Immature natural killer cell (primary cell): ENCODE results near the gene PBX2. TPM values are rescaled to one million over a fixed set of nuclear protein-coding genes. Genes with fewer than 3 reads are reported as not detected.
"Not testable (repeated sequence)": the region's sequence is repeated elsewhere in the genome, so short reads cannot be mapped to it uniquely, and the experiment has no call there.

ENCODE experiments used
- DNase-seq, 3 donors: peaks; one replicate each; pipeline ENCODE4 v3.0.0; 2022; ENCODE audit warnings: mixed read lengths in 1 of 3
- H3K27ac Mint-ChIP-seq, 6 donors: one replicate each; pipeline ENCODE4 v1.8.0; 2020; ENCODE audit warnings: mixed read lengths in 6 of 6, mild to moderate bottlenecking in 5 of 6, inconsistent platforms in 4 of 6, moderate library complexity in 3 of 6
- H3K27me3 Mint-ChIP-seq, 3 donors: one replicate each; pipeline ENCODE4 v1.8.0; 2020 to 2021; ENCODE audit warnings: low read depth in 3 of 3, mild to moderate bottlenecking in 3 of 3, mixed read lengths in 3 of 3, moderate library complexity in 3 of 3, inconsistent platforms in 1 of 3
- H3K36me3 Mint-ChIP-seq, 3 donors: one replicate each; pipeline ENCODE4 v1.8.0; 2020; ENCODE audit warnings: mixed read lengths in 3 of 3, inconsistent platforms in 2 of 3, mild to moderate bottlenecking in 2 of 3
- H3K4me1 Mint-ChIP-seq, 2 donors: one replicate each; pipeline ENCODE4 v1.8.0; 2020; ENCODE audit warnings: inconsistent platforms in 2 of 2, mild to moderate bottlenecking in 2 of 2, mixed read lengths in 2 of 2, moderate library complexity in 1 of 2
- H3K4me3 Mint-ChIP-seq, 5 donors: one replicate each; pipeline ENCODE4 v1.8.0; 2020; ENCODE audit warnings: mild to moderate bottlenecking in 5 of 5, mixed read lengths in 5 of 5, inconsistent platforms in 3 of 5, moderate library complexity in 3 of 5
- H3K9me3 Mint-ChIP-seq, 6 donors: one replicate each; pipeline ENCODE4 v1.8.0; 2020; ENCODE audit warnings: mild to moderate bottlenecking in 6 of 6, mixed read lengths in 6 of 6, inconsistent platforms in 4 of 6, moderate library complexity in 3 of 6
- polyA plus RNA-seq, 3 donors: library from polyadenylated mRNA; unstranded; fragments of 300-500 nt; fragmentation: Illumina TruSeq; gene quantifications; one replicate each; pipeline ENCODE4 v1.2.3, GENCODE V29; 2021

Gene PBX2
- polyA plus RNA-seq, 3 donors from 2014 or later = 0.31 to 2.4 (median 1.6) TPM

- no peak overlapping the region for H3K27ac Mint-ChIP-seq
Measured at GRCh38 chr6:32213649-32214048, 23.6 kb upstream of the PBX2 start.

GRCh38 chr6:32212076-32212760, 22.2 kb upstream of the PBX2 start:
- H3K4me3 Mint-ChIP-seq = no peak overlapping the region
- peaks cover 0 to 3% (median 2%) of the 10 kb centered on the region in 3 donors for H3K27me3 Mint-ChIP-seq
- H3K9me3 Mint-ChIP-seq = no peaks in the 10 kb centered on the region
- H3K36me3 Mint-ChIP-seq = no peaks in the 10 kb centered on the region
- H3K27ac Mint-ChIP-seq = no peak overlapping the region
- DNase-seq = no peak
- H3K4me1 Mint-ChIP-seq = no peaks in the 10 kb centered on the region

More at GRCh38 chr6:32213649-32214048, 23.6 kb upstream of the PBX2 start:
- no peak for DNase-seq
- Mint-ChIP-seq H3K36me3 (no peaks in the 10 kb centered on the region), H3K27me3 (peaks cover 0 to 3% (median 2%) of the 10 kb centered on the region in 3 donors), H3K9me3 (no peaks in the 10 kb centered on the region), H3K4me1 (no peaks in the 10 kb centered on the region), H3K4me3 (no peak overlapping the region)

GRCh38 chr6:32211432-32211831, 21.4 kb upstream of the PBX2 start:
- not testable (repeated sequence) for DNase-seq, H3K9me3 Mint-ChIP-seq, H3K4me3 Mint-ChIP-seq, H3K27me3 Mint-ChIP-seq, H3K36me3 Mint-ChIP-seq, H3K4me1 Mint-ChIP-seq, H3K27ac Mint-ChIP-seq

GRCh38 chr6:32210191-32210601, 20.2 kb upstream of the PBX2 start:
- Mint-ChIP-seq H3K4me1 (no peaks in the 10 kb centered on the region), H3K9me3 (no peaks in the 10 kb centered on the region), H3K27me3 (peaks cover 0 to 4% (median 0%) of the 10 kb centered on the region in 3 donors), H3K27ac (peak overlapping the region in 2 of 6 donors; percentile 64 to 71), H3K36me3 (no peaks in the 10 kb centered on the region), H3K4me3 (no peak overlapping the region)
- no peak for DNase-seq

GRCh38 chr6:32208996-32209395, 19.0 kb upstream of the PBX2 start:
- no peaks in the 10 kb centered on the region for H3K9me3 Mint-ChIP-seq
- no peak for DNase-seq
- no peak overlapping the region for H3K4me3 Mint-ChIP-seq
- H3K27ac Mint-ChIP-seq = no peak overlapping the region
- H3K27me3 Mint-ChIP-seq = peaks cover 0 to 4% (median 3%) of the 10 kb centered on the region in 3 donors
- no peaks in the 10 kb centered on the region for H3K4me1 Mint-ChIP-seq
- H3K36me3 Mint-ChIP-seq = peaks cover 0 to 4% (median 0%) of the 10 kb centered on the region in 3 donors

GRCh38 chr6:32204268-32204715, 14.3 kb upstream of the PBX2 start:
- H3K9me3 Mint-ChIP-seq = no peaks in the 10 kb centered on the region
- peaks cover 0 to 4% (median 0%) of the 10 kb centered on the region in 3 donors for H3K36me3 Mint-ChIP-seq
- H3K4me1 Mint-ChIP-seq = no peaks in the 10 kb centered on the region
- no peak overlapping the region for H3K27ac Mint-ChIP-seq
- no peak for DNase-seq
- peaks cover 0 to 6% (median 4%) of the 10 kb centered on the region in 3 donors for H3K27me3 Mint-ChIP-seq
- H3K4me3 Mint-ChIP-seq = no peak overlapping the region

- Mint-ChIP-seq H3K27me3 (peaks cover 0 to 6% (median 4%) of the 10 kb centered on the region in 3 donors), H3K4me1 (no peaks in the 10 kb centered on the region), H3K27ac (no peak overlapping the region), H3K9me3 (no peaks in the 10 kb centered on the region), H3K36me3 (peaks cover 0 to 4% (median 0%) of the 10 kb centered on the region in 3 donors), H3K4me3 (no peak overlapping the region)
- DNase-seq = no peak
Measured at GRCh38 chr6:32203426-32204267, 13.6 kb upstream of the PBX2 start.

GRCh38 chr6:32202186-32202585, 12.2 kb upstream of the PBX2 start:
- no peak overlapping the region for H3K27ac Mint-ChIP-seq
- peaks cover 0 to 6% (median 4%) of the 10 kb centered on the region in 3 donors for H3K27me3 Mint-ChIP-seq
- no peak for DNase-seq
- peaks cover 0 to 4% (median 0%) of the 10 kb centered on the region in 3 donors for H3K36me3 Mint-ChIP-seq
- H3K4me3 Mint-ChIP-seq = no peak overlapping the region
- no peaks in the 10 kb centered on the region for H3K9me3 Mint-ChIP-seq
- H3K4me1 Mint-ChIP-seq = peaks cover 0 to 1% of the 10 kb centered on the region in 2 donors

GRCh38 chr6:32200711-32201475, 10.9 kb upstream of the PBX2 start:
- Mint-ChIP-seq H3K4me3 (no peak overlapping the region), H3K36me3 (peaks cover 0 to 4% (median 0%) of the 10 kb centered on the region in 3 donors), H3K27me3 (peaks cover 5 to 15% (median 10%) of the 10 kb centered on the region in 3 donors), H3K9me3 (no peaks in the 10 kb centered on the region), H3K4me1 (peaks cover 10 to 11% of the 10 kb centered on the region in 2 donors), H3K27ac (peak overlapping the region in 1 of 6 donors; percentile 57)
- DNase-seq = no peak

GRCh38 chr6:32198866-32199265, 8.9 kb upstream of the PBX2 start:
- peak overlapping the region in 1 of 5 donors; percentile 51 for H3K4me3 Mint-ChIP-seq
- no peaks in the 10 kb centered on the region for H3K36me3 Mint-ChIP-seq
- no peaks in the 10 kb centered on the region for H3K9me3 Mint-ChIP-seq
- H3K27me3 Mint-ChIP-seq = peaks cover 8 to 12% (median 12%) of the 10 kb centered on the region in 3 donors
- H3K4me1 Mint-ChIP-seq = peaks cover 27% of the 10 kb centered on the region in 2 donors
- no peak for DNase-seq
- peak overlapping the region in 4 of 6 donors; percentile 40 to 99 (median 66) for H3K27ac Mint-ChIP-seq

GRCh38 chr6:32198345-32198696, 8.3 kb upstream of the PBX2 start:
- Mint-ChIP-seq H3K27me3 (peaks cover 8 to 12% (median 12%) of the 10 kb centered on the region in 3 donors), H3K4me1 (peaks cover 32 to 33% of the 10 kb centered on the region in 2 donors), H3K27ac (peak overlapping the region in 4 of 6 donors; percentile 40 to 99 (median 66)), H3K36me3 (no peaks in the 10 kb centered on the region), H3K9me3 (no peaks in the 10 kb centered on the region), H3K4me3 (peak overlapping the region in 1 of 5 donors; percentile 42)
- DNase-seq = no peak

GRCh38 chr6:32196682-32197616, 6.9 kb upstream of the PBX2 start:
- Mint-ChIP-seq H3K27ac (peak overlapping the region; percentile 99 to 100 (median 100)), H3K4me3 (peak overlapping the region; percentile 98 to 99 (median 98)), H3K36me3 (no peaks in the 10 kb centered on the region), H3K9me3 (no peaks in the 10 kb centered on the region), H3K4me1 (peaks cover 42 to 44% of the 10 kb centered on the region in 2 donors), H3K27me3 (peaks cover 10 to 16% (median 14%) of the 10 kb centered on the region in 3 donors)
- no peak for DNase-seq
